GM18519 (cell line): ENCODE data around the gene OR7G3.

ENCODE experiments used
- ATAC-seq: cut with Tn5 transposase; IDR thresholded peaks from one replicate; pipeline ENCODE4 v1.9.1; 2021; ENCODE audit warnings: mild to moderate bottlenecking, moderate library complexity; ENCODE audit not compliant: unreplicated experiment, low FRiP score

Gene OR7G3

GRCh38 chr19:9109959-9110358 lies 16.8 kb downstream of the OR7G3 start:
- no peak for ATAC-seq

- ATAC-seq: no peak
These were observed 19.4 kb downstream of the OR7G3 start, which contains the start of gene OR7G2 for GRCh38 chr19:9107375-9107774. OR7G2 (minus strand) TSS chr19:9107475; CDS start chr19:9103243, 4,232 bp downstream.

DNA sequence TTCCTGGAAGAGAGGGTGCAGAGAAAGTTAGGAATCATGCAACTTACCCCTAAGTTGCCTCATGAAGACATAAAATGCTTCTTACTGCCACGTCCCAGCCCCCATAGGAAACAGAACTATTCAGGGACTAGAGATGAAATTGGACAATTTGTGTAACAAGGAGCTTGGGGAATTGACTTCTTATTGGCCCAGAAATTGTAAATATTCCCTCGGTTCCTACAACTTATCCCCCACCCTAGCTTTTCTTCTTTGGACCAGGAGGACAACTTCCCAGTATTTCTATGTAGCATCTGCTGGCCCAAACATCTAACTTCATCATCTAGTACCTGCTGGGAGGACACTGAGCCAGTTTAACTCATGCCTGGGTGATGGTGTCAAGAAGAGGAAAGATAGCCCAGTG lies 40.0 kb downstream of the OR7G3 start, which contains the start of gene OR1M1:
Gene OR1M1 (plus strand): TSS at position 301 of the 400 bp plus-strand sequence. CDS start 6,184 bp downstream, outside the sequence.
- no peak for ATAC-seq

DNA sequence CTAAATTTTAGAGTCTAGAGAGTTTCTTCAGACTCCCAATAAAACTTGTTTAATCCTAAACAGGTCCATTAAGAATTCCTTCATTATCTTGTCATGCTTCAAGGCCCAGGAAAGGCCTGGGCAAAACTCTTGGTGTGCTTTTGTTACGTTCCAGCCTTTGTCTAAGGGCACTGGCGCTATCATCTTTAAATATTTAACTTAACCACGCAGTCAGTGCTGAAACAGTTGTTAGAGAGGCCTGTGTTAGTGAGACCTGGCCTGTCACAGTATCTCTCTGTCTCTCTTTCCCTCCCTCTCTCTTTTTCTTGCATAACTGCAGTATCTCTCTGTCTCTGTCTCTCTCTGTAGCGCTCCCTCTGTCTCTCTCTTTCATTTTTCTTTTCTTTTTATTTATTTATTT lies 48.1 kb downstream of the OR7G3 start:
- no peak for ATAC-seq

DNA sequence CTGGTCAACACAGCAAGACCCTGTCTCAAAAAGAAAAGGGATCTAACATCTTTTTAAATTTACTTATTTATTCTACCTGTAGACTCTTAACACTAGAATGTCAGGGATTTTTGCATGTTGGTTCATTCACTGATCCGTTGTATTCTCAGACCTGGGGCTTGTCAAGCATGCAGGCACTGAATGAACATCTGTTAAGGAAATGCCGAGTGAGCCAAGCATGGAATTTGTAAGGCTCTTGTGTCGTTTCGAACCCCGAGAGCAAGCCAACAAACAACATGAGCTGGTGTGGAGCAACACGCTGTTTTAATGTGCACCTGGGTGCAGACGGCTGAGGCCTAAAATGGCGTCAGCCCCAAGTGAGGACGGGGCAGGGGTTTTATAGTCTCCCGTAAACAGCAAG lies 49.8 kb downstream of the OR7G3 start:
- no peak for ATAC-seq
